Heart right ventricle (tissue), 16 donors: ENCODE measurements around the gene KRTAP4-2. TPM values are rescaled to one million over a fixed set of nuclear protein-coding genes. Genes with fewer than 3 reads are reported as not detected.

Source experiments
- ATAC-seq, 8 donors: fragments of 200-7000 bp; cut with Tn5 transposase; one replicate each; pipeline ENCODE4 v1.9.1; 2020; ENCODE audit warnings: mild to moderate bottlenecking in 8 of 8, moderate library complexity in 8 of 8, moderate number of reproducible peaks in 1 of 8
- DNase-seq, 2 donors: peaks; one replicate each; pipeline ENCODE4 v3.0.0-alpha.2; 2020
- H3K27ac ChIP-seq, 10 donors: fragments of 200-600 bp; sonication (generic) in 2 of 10; one replicate each; pipeline versions ENCODE4 v1.5.0 to v1.8.0; 2020 to 2022; ENCODE audit warnings: mild to moderate bottlenecking in 3 of 10
- H3K27me3 ChIP-seq, 7 donors: fragments of 200-600 bp; one replicate each; pipeline ENCODE4 v1.8.0; 2021 to 2022; ENCODE audit warnings: mild to moderate bottlenecking in 2 of 7
- H3K36me3 ChIP-seq, 9 donors: fragments of 200-600 bp; sonication (generic) in 1 of 9; one replicate each; pipeline versions ENCODE4 v1.5.0 to v1.8.0; 2020 to 2022; ENCODE audit warnings: mild to moderate bottlenecking in 2 of 9
- H3K4me1 ChIP-seq, 9 donors: fragments of 200-600 bp; sonication (generic) in 1 of 9; one replicate each; pipeline versions ENCODE4 v1.5.0 to v1.8.0; 2020 to 2022; ENCODE audit warnings: mild to moderate bottlenecking in 4 of 9
- H3K4me3 ChIP-seq, 10 donors: fragments of 200-600 bp; sonication (generic) in 2 of 10; one replicate each; pipeline versions ENCODE4 v1.5.0 to v1.8.0; 2020 to 2022; ENCODE audit warnings: mild to moderate bottlenecking in 7 of 10, moderate library complexity in 2 of 10
- H3K9me3 ChIP-seq, 11 donors: fragments of 200-600 bp in 10 of 11; sonication (generic) in 2 of 11; one replicate each; pipeline versions ENCODE4 v1.5.0 to v1.8.0; 2013 to 2022; ENCODE audit warnings: mild to moderate bottlenecking in 2 of 11, control low read depth in 1 of 11, moderate library complexity in 1 of 11
- CTCF ChIP-seq, 9 donors: fragments of 200-600 bp; sonication (generic) in 2 of 9; IDR thresholded peaks; one replicate each; pipeline versions ENCODE4 v1.5.0 to v1.8.0; 2021 to 2022; ENCODE audit warnings: antibody characterized with exemption in 9 of 9, mild to moderate bottlenecking in 5 of 9, moderate library complexity in 1 of 9
- WGBS, 2 donors: extraction: QIAGEN DNeasy Blood & Tissue Kit; methylation state at CpG; one replicate each; pipeline ENCODE4 v1.1.7; 2013; ENCODE audit warnings: inconsistent platforms in 1 of 2; 5-methylcytosine and 5-hydroxymethylcytosine counted together
- intact Hi-C, 10 donors: fragments of 100-400 bp; cut with DNase I; formaldehyde crosslinking; loops; one replicate each; pipeline versions ENCODE4 v1.11.1 to v1.14.2; 2022
- polyA plus RNA-seq, 2 donors: library from polyadenylated mRNA; stranded (reverse); fragments of 200-250 nt; gene quantifications; one replicate each; pipeline ENCODE4 v1.2.3, GENCODE V29; 2013
- total RNA-seq, 10 donors: library from RNA; stranded (reverse); fragmentation: NEBNext Ultra II Directional in 3 of 10; extraction: Animal tissue kit (Norgen Biotek cat#: 25700) in 3 of 10; gene quantifications; one replicate each; pipeline versions ENCODE4 v1.2.1 to v1.2.4, GENCODE V29; 2021 to 2023
- donor health status: Arrhythmogenic right ventricular cardiomyopathy.
- donor health status: ischemic (EF 13 %, LVEDD 7.1; RV severe dilation, severe dysfunction).
- donor health status: healthy with polysubstance abuse.
- donor health status: DM: no; HTN: yes; CAD: no.
- donor health status: DM: no; HTN: no; CAD: no.
- donor health status: ischemic (EF 25% LVEDD 6.9; RV normal size, moderate dysfunction).
- donor health status: ischemic (EF 25% LVEDD 5.7; RV mildly dilated, moderate dysfunction).
- donor health status: healthy.
- donor health status: DM: yes; HTN: yes; CAD: no.
- donor health status: Ischemic cardiomyopathy.
- donor health status: ischemic (EF 35%, LVEDD 5.7; RV mildly dilated, moderate dysfunction).
- donor health status: nonischemic (EF 11% LVEDD 7.7; RV severe dilation, severe dysfunction).
- donor health status: DM: yes; HTN: yes; CAD: no.
- donor health status: PGD.
- donor health status: ischemic (EF 29% LVEDD 5.4; RV normal size, mild dysfunction).
- donor health status: nonischemic (EF 23%, LVEDD 6.1; RV moderate dilation, normal function).

KRTAP4-2 gene
- total and polyA plus RNA-seq, 12 donors, result not detected

- Histone ChIP-seq H3K27me3 (peaks cover 0 to 33% (median 12%) of the 10 kb centered on the region in 7 donors), H3K4me3 (no peak within 1 kb of the TSS), H3K27ac (no peak within 1 kb of the TSS), H3K9me3 (peaks cover 0 to 4% (median 0%) of the 10 kb centered on the region in 11 donors), H3K36me3 (no peaks in the 10 kb centered on the region), H3K4me1 (no peaks in the 10 kb centered on the region)
- 45 to 53% methylated on average over 8 to 9 of the region's 9 CpGs for WGBS, 2 donors
- no peak for TF ChIP-seq CTCF (IDR thresholded peaks at IDR 0.05)
- DNase-seq, result no peak
- no peak for ATAC-seq
- intact Hi-C loops, result loop anchor here in 1 of 10 donors (10.0 kb wide), 1 partner anchor 60 kb away; the partner anchor contains the start of gene KRTAP4-12
Measured at GRCh38 chr17:41184480-41184961, 6.5 kb upstream of the KRTAP4-2 start, which contains the start of gene KRTAP4-1. Gene KRTAP4-1 (minus strand): TSS chr17:41184911. CDS start chr17:41184854, 57 bp downstream.

- no peak for TF ChIP-seq CTCF (IDR thresholded peaks at IDR 0.05)
- no peak overlapping the region for H3K4me3 ChIP-seq
- ATAC-seq (no peak), DNase-seq (no peak)
- no peak overlapping the region for H3K27ac ChIP-seq
- H3K36me3 ChIP-seq, result no peaks in the 10 kb centered on the region
- H3K9me3 ChIP-seq, result peaks cover 0 to 2% (median 0%) of the 10 kb centered on the region in 11 donors
- H3K27me3 ChIP-seq, result peaks cover 0 to 16% (median 13%) of the 10 kb centered on the region in 7 donors
- 76 to 91% methylated on average over 1 of the region's 1 CpG for WGBS, 2 donors
- intact Hi-C loops, result loop anchor here in 1 of 10 donors (10.0 kb wide), 1 partner anchor 56 kb away; the partner anchor contains the start of genes KRTAP9-3 and KRTAP9-8
- H3K4me1 ChIP-seq, result no peaks in the 10 kb centered on the region
Measured at GRCh38 chr17:41178843-41179616, 1.0 kb upstream of the KRTAP4-2 start.

GRCh38 chr17:41178341-41178740, 320 bp upstream of the KRTAP4-2 start:
- H3K27me3 ChIP-seq, result peaks cover 0 to 20% (median 12%) of the 10 kb centered on the region in 7 donors
- WGBS, 2 donors, result 80 to 93% methylated on average over 3 of the region's 3 CpGs

More at GRCh38 chr17:41178341-41178740, 320 bp upstream of the KRTAP4-2 start:
- peak in 1 of 8 donors; percentile 20 for ATAC-seq
- Histone ChIP-seq H3K27ac (no peak overlapping the region), H3K36me3 (no peaks in the 10 kb centered on the region), H3K4me3 (no peak overlapping the region), H3K9me3 (peaks cover 0 to under 1% (median 0%) of the 10 kb centered on the region in 11 donors), H3K4me1 (no peaks in the 10 kb centered on the region)
- intact Hi-C loops, result loop anchor here in 1 of 10 donors (10.0 kb wide), 1 partner anchor 56 kb away; the partner anchor contains the start of genes KRTAP9-3 and KRTAP9-8
- no peak for DNase-seq
- no peak for TF ChIP-seq CTCF (IDR thresholded peaks at IDR 0.05)
